DMS153 treated with DMSO at 0.1 percent for 48 hours (cell line): ENCODE data around the gene KIF1C.
"Not testable (repeated sequence)": the region's sequence is repeated elsewhere in the genome, so short reads cannot be mapped to it uniquely, and the experiment has no call there.

Experiments
- DNase-seq: peaks from one replicate; lab custom pipeline; 2025; ENCODE audit not compliant: unreplicated experiment; lab: John Stamatoyannopoulos, UW

KIF1C gene

DNA sequence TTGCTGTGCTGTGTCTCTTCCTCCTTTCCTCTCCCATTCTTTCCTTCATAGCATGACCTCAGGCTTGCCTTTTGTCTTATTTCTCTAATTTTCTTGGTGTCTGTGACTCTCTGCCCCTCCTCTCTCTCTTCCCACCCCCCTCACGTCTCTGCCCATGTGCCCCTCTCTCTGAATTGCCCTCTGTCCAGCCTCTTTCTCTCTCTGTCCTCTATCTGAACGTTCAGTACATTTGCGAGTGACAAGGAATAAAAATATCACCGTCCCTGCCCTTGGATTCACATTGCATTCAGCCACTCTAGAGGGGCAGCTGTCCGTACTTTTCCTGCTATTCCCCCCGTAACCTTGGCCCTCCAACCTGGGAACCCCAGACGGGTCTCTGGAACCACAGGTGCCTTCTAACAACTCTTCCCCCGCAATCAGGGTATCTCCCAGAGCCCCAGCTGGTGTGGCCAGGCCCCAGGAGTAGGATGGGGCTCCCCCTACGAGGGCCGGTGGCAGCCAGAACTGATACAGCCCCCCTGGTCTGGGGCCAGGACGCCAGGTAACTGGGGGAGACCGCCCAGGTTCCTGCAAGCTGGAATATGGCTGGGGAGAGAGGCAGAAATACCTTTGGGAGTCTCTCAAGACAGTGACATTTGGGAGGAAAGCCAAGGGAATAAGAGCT is 1.8 kb downstream of the KIF1C start:
- no peak for DNase-seq

GRCh38 chr17:5000237-5000639 is 2.5 kb downstream of the KIF1C start:
- DNase-seq: no peak

GRCh38 chr17:5002121-5002788 is 4.5 kb downstream of the KIF1C start:
- no peak for DNase-seq

DNA sequence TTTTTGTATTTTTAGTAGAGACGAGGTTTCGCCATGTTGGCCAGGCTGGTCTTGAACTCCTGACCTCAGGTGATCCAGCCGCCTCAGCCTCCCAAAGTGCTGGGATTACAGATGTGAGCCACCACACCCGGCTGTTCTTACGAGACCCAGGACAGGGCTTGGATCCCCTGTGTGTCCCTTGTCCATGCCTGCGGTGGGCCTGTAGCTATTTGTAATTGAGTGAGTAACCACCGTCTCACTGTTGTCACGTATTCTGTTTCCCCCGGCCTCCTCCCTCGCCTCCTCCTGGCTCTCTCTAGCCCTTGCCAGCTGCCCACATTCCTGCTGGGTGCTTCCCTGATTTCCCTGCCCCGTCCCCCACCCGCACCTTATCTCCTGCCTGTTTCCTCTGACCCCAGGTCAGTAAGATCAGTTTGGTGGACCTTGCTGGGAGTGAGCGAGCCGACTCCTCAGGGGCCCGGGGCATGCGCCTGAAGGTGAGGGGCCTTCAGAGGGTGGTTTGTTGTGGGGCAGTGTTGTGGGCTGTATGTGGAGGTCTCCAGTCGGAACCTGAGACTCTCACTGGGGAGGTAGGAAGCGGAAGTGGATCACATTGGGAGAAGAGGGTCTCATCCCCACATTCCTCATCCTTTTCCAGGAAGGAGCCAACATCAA is 5.6 kb downstream of the KIF1C start:
- DNase-seq: no peak

- DNase-seq: no peak
Observed at GRCh38 chr17:5011928-5012327, 14.2 kb downstream of the KIF1C start.

GRCh38 chr17:5014357-5014756 is 16.6 kb downstream of the KIF1C start:
- DNase-seq: no peak

DNA sequence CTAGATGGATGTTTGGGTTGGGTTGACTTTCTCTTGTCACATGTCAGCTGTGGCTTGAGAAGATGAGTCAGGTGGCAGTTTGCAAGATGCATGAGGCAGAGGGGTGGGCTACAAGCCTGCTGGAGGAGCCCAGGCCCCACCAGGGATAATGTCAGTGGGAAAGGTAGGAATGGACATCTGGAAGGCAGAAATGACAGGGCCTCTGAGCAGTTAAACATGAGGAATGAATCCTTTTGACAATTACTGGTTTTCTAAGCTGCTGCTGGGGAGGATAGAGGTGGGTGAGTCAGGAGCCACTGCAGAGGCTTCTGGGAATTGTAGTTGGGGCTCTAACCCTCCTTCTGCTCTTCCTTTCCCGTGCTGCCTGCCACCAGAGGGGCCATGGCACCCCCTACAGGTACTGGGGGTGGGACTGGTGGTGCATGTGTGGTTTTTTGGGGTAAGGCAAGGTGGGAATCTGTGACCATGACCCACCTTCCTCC is 21.8 kb downstream of the KIF1C start:
- DNase-seq: no peak

DNA sequence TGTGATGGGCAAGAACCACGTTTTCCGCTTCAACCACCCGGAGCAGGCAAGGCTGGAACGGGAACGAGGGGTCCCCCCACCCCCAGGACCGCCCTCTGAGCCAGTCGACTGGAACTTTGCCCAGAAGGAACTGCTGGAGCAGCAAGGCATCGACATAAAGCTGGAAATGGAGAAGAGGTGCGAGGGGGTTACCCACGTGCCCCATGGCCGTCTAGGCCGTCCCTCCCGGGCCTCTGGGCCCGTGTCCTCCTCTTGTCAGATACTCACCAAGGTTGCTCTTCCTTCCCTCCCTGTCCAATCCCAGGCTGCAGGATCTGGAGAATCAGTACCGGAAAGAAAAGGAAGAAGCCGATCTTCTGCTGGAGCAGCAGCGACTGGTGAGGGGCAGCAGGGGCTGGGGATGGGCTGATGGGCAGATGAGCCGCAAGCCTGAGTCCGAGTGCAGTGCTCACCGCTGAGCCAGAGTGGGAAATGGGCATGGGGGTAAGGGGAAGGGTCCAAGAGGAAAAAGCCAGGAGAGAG is 22.8 kb downstream of the KIF1C start:
- no peak for DNase-seq

GRCh38 chr17:5022171-5022711 is 24.5 kb downstream of the KIF1C start:
- no peak for DNase-seq

GRCh38 chr17:5023588-5024147 is 25.9 kb downstream of the KIF1C start:
- no peak for DNase-seq

DNA sequence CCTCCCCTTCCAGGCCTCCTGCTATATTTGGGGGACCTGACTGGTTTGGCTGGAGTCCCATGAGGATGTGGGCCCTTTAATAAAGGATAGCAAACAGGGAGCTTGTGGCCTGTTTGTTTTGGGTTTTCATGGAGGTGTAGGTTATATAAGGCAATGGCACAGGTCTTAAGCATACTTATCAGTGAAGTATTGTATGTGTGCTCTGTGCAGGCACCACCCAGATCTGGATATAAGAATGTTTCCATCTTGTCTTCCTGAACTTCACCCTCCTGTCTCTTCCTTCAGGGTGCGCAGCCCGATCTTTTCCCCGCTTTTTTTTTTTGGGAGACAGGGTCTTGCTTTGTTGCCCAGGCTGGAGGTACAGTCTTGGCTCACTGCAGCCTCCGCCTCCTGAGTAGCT is 26.9 kb downstream of the KIF1C start:
- no peak for DNase-seq

DNA sequence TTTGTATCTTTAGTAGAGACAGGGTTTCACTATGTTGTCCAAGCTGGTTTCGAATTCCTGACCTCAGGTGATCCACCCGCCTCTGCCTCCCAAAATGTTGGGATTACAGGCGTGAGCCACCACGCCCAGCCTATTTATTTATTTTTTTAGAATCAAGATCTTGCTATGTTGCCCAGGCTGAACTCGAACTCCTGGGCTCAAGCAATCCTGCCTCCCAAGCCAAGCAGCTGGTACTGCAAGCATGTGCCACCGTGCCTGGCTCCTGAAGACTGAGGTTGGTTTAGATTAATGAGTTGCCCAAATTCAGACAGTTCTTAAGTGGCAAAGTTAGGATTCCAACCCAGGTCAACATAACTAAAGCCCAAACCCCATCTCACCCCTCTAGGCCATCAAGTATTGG is 29.5 kb downstream of the KIF1C start:
- DNase-seq: no peak

DNA sequence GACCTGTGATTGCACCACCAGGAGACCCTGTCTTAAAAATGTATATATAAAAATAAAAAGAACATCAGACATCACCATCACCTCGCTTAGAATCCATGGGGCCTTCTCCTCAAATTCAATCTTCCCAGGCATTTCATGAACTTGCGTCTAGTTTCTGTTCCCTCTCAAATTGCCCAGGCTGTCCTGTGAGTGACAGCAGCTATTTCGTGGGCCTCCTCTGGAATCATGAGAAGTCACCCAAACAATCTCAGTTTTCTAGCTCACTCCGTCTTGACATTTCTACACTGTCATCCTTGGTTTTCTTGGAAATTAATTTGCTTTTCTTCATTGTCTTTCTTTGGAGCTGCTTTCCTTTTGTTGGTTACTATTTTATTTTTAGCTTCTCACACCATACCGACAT is 30.2 kb downstream of the KIF1C start:
- no peak for DNase-seq

GRCh38 chr17:5030168-5030567 is 32.4 kb downstream of the KIF1C start:
- not testable (repeated sequence) for DNase-seq

GRCh38 chr17:5031365-5032082 is 33.8 kb downstream of the KIF1C start:
- DNase-seq: no peak

DNA sequence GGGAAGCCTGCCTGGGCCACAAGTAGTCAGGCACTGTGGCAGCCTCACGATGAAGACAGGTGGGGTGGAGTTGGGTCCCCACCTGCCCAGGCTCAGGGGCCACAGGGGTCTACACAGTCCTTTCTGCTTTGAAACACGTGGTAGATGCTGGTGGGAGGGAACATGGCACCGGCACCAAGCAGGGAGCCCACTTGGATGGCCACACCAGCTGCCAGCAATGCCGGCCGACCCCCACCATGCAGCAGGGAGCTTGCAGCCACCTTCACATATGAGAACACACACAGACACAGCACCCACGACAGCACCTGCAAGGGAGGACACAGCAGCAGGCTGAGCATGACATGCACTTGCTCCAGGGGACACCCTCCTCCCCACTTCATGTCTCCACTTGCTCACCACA is 35.1 kb downstream of the KIF1C start:
- DNase-seq: no peak

- no peak for DNase-seq
Observed at GRCh38 chr17:5033352-5034015, 35.7 kb downstream of the KIF1C start.

- DNase-seq: no peak
Observed at GRCh38 chr17:5034063-5034462, 36.3 kb downstream of the KIF1C start.

DNA sequence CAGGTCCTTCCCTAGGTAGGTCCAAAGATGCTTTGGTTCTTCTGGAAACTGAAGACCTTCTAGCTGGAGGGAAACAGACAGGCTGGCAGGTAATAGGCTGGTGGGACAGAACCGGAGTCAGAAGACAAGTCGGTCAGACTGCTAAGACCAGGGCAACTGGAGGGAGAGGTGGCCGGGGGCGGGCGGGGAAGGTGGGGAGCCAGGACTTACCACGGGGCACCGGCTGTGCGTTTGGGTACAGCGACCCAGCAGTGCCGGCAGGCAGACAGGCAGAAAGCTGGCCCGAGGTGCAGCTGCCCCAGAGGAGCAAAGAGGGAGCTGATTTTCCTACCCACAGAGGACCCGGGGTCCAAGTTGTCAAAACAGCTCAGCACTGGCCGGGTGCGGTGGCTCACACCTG is 36.9 kb downstream of the KIF1C start:
- DNase-seq: no peak

DNA sequence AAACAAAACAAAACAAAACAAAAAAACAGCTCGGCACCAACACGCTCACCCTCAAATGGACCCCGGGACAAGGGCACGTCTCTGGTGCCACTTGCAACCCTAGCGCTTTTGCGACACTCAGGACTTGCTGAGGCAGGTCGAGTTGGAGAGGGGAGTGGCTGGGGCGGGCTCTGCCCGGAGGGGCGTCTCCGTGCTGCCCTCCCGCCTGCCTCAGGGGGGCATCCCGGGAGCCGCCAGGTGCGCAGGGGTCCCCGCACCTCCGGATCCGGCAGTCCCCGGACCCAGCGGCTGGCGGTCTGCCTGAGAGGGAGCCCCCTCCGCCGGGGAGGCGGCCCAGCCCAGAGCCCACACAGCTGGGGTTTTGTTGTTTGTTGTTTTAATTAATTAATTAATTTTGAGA is 37.6 kb downstream of the KIF1C start, which contains the start of gene SLC52A1:
SLC52A1 (minus strand) TSS at position 112 of the 400 bp plus-strand sequence. CDS start 820 bp downstream, outside the sequence.
- DNase-seq: no peak
